HEK293 (cell line): Measurements from ENCODE around the gene SCN3A.

Experiments
- CTCF ChIA-PET: fragments of 350-600 bp; formaldehyde crosslinking; extraction: SDS; loops from one replicate; lab custom pipeline; 2021; ENCODE audit warnings: antibody characterized with exemption; lab: Yijun Ruan, JAX
- POLR2A ChIA-PET: fragments of 300-600 bp; formaldehyde crosslinking; extraction: SDS; loops from one replicate; lab custom pipeline; 2020; ENCODE audit warnings: antibody characterized with exemption, inconsistent platforms; lab: Yijun Ruan, JAX
- H3K27ac ChIP-seq: fragments of 200-500 bp; sonication (Bioruptor generic); 2 replicates; pipeline ENCODE4 v1.5.1; 2014; ENCODE audit warnings: low read depth, low read length, control low read depth, inconsistent platforms; ENCODE audit errors: extremely low read depth
- H3K36me3 ChIP-seq, 2 experiments: fragments of 200-500 bp in 1 of 2; sonication (Bioruptor generic) in 1 of 2; 1 replicate in 1 of 2; 2 replicates in 1 of 2; pipeline ENCODE4 v1.5.1; 2014 to 2017; ENCODE audit warnings: inconsistent platforms in 2 of 2, low read length in 2 of 2; ENCODE audit not compliant: control insufficient read depth in 2 of 2, insufficient read depth in 1 of 2
- H3K4me1 ChIP-seq: fragments of 200-500 bp; sonication (Bioruptor generic); 2 replicates; pipeline ENCODE4 v1.5.1; 2014; ENCODE audit warnings: mild to moderate bottlenecking, low read length, inconsistent platforms; ENCODE audit not compliant: control insufficient read depth, insufficient read depth
- H3K4me3 ChIP-seq: 2 replicates; pipeline ENCODE4 v1.5.1; 2011; ENCODE audit warnings: low read depth, mild to moderate bottlenecking, control low read depth, low read length, moderate library complexity
- H3K9me3 ChIP-seq: fragments of 200-500 bp; sonication (Bioruptor generic); 2 replicates; pipeline ENCODE4 v1.5.1; 2014; ENCODE audit warnings: low read depth, low read length, inconsistent platforms; ENCODE audit not compliant: control insufficient read depth, insufficient read depth
- AEBP2 ChIP-seq: fragments of 450-650 bp; formaldehyde crosslinking; IDR thresholded peaks from 2 replicates; pipeline ENCODE4 v1.5.1; 2016; ENCODE audit warnings: missing biosample characterization, missing genetic modification characterization, borderline replicate concordance
- BCL11A ChIP-seq: fragments of 450-650 bp; formaldehyde crosslinking; IDR thresholded peaks from 2 replicates; pipeline ENCODE4 v1.5.1; 2016; ENCODE audit warnings: low read depth, missing biosample characterization, missing genetic modification characterization
- GLI2 ChIP-seq: fragments of 450-650 bp; formaldehyde crosslinking; IDR thresholded peaks from 2 replicates; pipeline ENCODE4; 2017; ENCODE audit warnings: missing biosample characterization, missing genetic modification characterization, low read depth, borderline replicate concordance
- HOXD13 ChIP-seq: sonication (generic); formaldehyde crosslinking; IDR thresholded peaks from 2 replicates; pipeline ENCODE4 v1.8.0; 2022; ENCODE audit warnings: missing genetic modification reagents, borderline replicate concordance
- PRDM1 ChIP-seq: fragments of 450-650 bp; formaldehyde crosslinking; IDR thresholded peaks from 2 replicates; pipeline ENCODE4; 2016; ENCODE audit warnings: missing biosample characterization, missing genetic modification characterization
- RBAK ChIP-seq: fragments of 450-650 bp; formaldehyde crosslinking; IDR thresholded peaks from 2 replicates; pipeline ENCODE4 v1.5.1; 2016; ENCODE audit warnings: missing biosample characterization, missing genetic modification characterization
- SCRT2 ChIP-seq: fragments of 450-650 bp; formaldehyde crosslinking; IDR thresholded peaks from 2 replicates; pipeline ENCODE4 v1.5.1; 2016; ENCODE audit warnings: missing biosample characterization, missing genetic modification characterization
- SP3 ChIP-seq: fragments of 450-650 bp; formaldehyde crosslinking; IDR thresholded peaks from 2 replicates; pipeline ENCODE4 v1.5.1; 2016; ENCODE audit warnings: missing biosample characterization, missing genetic modification characterization
- ZBTB11 ChIP-seq: fragments of 450-650 bp; formaldehyde crosslinking; conservative IDR thresholded peaks from 2 replicates; pipeline ENCODE4 v1.5.1; 2016; ENCODE audit warnings: low read depth, missing biosample characterization, missing genetic modification characterization
- ZNF133 ChIP-seq: fragments of 450-650 bp; formaldehyde crosslinking; IDR thresholded peaks from 2 replicates; pipeline ENCODE4 v1.5.1; 2016; ENCODE audit warnings: missing biosample characterization, missing genetic modification characterization
- ZNF221 ChIP-seq: fragments of 450-650 bp; formaldehyde crosslinking; IDR thresholded peaks from 2 replicates; pipeline ENCODE4 v1.5.1; 2017; ENCODE audit warnings: missing biosample characterization, missing genetic modification characterization, borderline replicate concordance
- ZNF311 ChIP-seq: fragments of 450-650 bp; formaldehyde crosslinking; IDR thresholded peaks from 2 replicates; pipeline ENCODE4 v1.5.1; 2017; ENCODE audit warnings: missing biosample characterization, missing genetic modification characterization, borderline replicate concordance
- ZNF37A ChIP-seq: fragments of 450-650 bp; IDR thresholded peaks from 2 replicates; pipeline ENCODE4 v1.5.1; 2018; ENCODE audit warnings: missing biosample characterization, missing genetic modification characterization
- ZNF544 ChIP-seq: fragments of 450-650 bp; formaldehyde crosslinking; IDR thresholded peaks from 2 replicates; pipeline ENCODE4 v1.5.0; 2017; ENCODE audit warnings: missing biosample characterization, missing genetic modification characterization
- ZNF626 ChIP-seq: fragments of 450-650 bp; sonication (Bioruptor Pico); formaldehyde crosslinking; IDR thresholded peaks from 2 replicates; pipeline ENCODE4 v1.5.1; 2018; ENCODE audit warnings: missing biosample characterization, missing genetic modification characterization, inconsistent platforms
- ZNF670 ChIP-seq: fragments of 450-650 bp; formaldehyde crosslinking; IDR thresholded peaks from 2 replicates; pipeline ENCODE4 v1.5.1; 2016; ENCODE audit warnings: missing biosample characterization, missing genetic modification characterization, low read depth
- ZSCAN30 ChIP-seq: fragments of 450-650 bp; IDR thresholded peaks from 2 replicates; pipeline ENCODE4 v1.5.1; 2018; ENCODE audit warnings: missing biosample characterization, mild to moderate bottlenecking, missing genetic modification characterization, moderate library complexity
- TF ChIP-seq, protein P1 (sequence below): sonication (generic); formaldehyde crosslinking; IDR thresholded peaks from 2 replicates; pipeline ENCODE4 v1.8.1; 2022; ENCODE audit warnings: mild to moderate bottlenecking, moderate library complexity, missing genetic modification reagents
- TF ChIP-seq, protein P2 (sequence below): fragments of 450-650 bp; formaldehyde crosslinking; IDR thresholded peaks from 2 replicates; pipeline ENCODE4 v1.5.1; 2016; ENCODE audit warnings: missing biosample characterization, missing genetic modification characterization
- TF ChIP-seq, protein P3 (sequence below): fragments of 450-650 bp; formaldehyde crosslinking; IDR thresholded peaks from 2 replicates; pipeline ENCODE4 v1.5.1; 2017; ENCODE audit warnings: missing biosample characterization, missing genetic modification characterization

SCN3A gene

DNA sequence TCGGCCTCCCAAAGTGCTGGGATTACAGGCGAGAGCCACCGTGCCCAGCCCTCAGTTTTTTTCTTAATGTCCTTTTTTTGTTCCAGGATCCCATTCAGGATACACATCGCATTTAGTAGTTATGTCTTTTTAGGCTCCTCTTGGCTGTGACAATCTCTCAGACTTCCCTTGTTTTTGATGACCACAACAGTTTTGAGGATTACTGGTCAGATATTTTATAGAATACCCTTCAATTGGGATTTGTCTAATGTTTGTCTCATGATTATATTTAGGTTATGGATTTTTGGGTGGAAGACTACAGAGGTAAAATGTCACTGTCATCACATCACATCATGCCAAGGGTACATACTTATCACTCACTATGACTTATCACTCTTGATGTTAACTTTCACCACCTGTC is 46.7 kb downstream of the SCN3A start (continued):
- TF ChIP-seq GLI2 (tag by site-specific recombination) = no peak
- TF ChIP-seq, protein P1, sequence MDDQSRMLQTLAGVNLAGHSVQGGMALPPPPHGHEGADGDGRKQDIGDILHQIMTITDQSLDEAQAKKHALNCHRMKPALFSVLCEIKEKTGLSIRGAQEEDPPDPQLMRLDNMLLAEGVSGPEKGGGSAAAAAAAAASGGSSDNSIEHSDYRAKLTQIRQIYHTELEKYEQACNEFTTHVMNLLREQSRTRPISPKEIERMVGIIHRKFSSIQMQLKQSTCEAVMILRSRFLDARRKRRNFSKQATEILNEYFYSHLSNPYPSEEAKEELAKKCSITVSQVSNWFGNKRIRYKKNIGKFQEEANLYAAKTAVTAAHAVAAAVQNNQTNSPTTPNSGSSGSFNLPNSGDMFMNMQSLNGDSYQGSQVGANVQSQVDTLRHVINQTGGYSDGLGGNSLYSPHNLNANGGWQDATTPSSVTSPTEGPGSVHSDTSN (CRISPR knock-in tag) = no peak

GRCh38 chr2:165155152-165155551 is 48.7 kb downstream of the SCN3A start:
- ChIA-PET POLR2A (no interaction called here), CTCF (no interaction called here)
- Histone ChIP-seq H3K4me1 (no peaks in the 10 kb centered on the region), H3K9me3 (no peaks in the 10 kb centered on the region), H3K4me3 (no peak overlapping the region), H3K36me3 (no peaks in the 10 kb centered on the region)
- no peak for TF ChIP-seq BCL11A (tag by site-specific recombination)
- peak; percentile 87 for TF ChIP-seq ZNF133 (tag by site-specific recombination)
- TF ChIP-seq PRDM1 (tag by site-specific recombination) = peak; percentile 99
- no peak for TF ChIP-seq ZNF670 (tag by site-specific recombination)
- TF ChIP-seq, all 188 proteins: peak for 2
- no peak overlapping the region for H3K27ac ChIP-seq

DNA sequence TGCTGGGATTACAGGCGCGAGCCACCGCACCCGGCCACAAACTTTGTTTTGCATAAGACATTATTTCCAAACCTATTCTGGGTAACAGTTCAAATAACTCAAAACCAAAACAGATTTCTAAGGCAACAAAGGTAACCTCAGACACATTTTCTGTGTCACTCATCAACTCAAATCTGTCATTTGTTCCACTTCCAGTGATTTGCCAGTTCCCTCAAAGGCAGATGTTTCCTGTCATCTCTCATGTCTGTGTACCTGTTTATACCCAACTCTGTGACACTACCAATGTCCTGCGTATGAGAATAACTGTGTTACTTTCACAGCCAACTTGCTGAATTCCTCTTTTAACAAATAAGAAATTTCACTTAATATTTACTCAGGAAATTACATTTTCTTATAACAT is 54.4 kb downstream of the SCN3A start:
- no peak overlapping the region for H3K4me3 ChIP-seq
- TF ChIP-seq, protein P2, sequence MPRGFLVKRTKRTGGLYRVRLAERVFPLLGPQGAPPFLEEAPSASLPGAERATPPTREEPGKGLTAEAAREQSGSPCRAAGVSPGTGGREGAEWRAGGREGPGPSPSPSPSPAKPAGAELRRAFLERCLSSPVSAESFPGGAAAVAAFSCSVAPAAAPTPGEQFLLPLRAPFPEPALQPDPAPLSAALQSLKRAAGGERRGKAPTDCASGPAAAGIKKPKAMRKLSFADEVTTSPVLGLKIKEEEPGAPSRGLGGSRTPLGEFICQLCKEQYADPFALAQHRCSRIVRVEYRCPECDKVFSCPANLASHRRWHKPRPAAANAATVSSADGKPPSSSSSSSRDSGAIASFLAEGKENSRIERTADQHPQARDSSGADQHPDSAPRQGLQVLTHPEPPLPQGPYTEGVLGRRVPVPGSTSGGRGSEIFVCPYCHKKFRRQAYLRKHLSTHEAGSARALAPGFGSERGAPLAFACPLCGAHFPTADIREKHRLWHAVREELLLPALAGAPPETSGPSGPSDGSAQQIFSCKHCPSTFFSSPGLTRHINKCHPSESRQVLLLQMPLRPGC (tag by site-specific recombination) = no peak
- no peak for TF ChIP-seq AEBP2 (tag by site-specific recombination)
- TF ChIP-seq, all 188 proteins: peak for 0
- CTCF ChIA-PET = no interaction called here
- Histone ChIP-seq H3K9me3 (no peaks in the 10 kb centered on the region), H3K4me1 (no peaks in the 10 kb centered on the region), H3K36me3 (no peaks in the 10 kb centered on the region), H3K27ac (no peak overlapping the region)
- POLR2A ChIA-PET = no interaction called here

- ChIA-PET POLR2A (no interaction called here), CTCF (interaction anchor here (0.5 to 1.5 kb wide), 6 partner anchors 56 to 608 kb away, joined by 3 read pairs; no protein-coding TSS in a partner anchor)
- no peaks in the 10 kb centered on the region for H3K9me3 ChIP-seq
- no peaks in the 10 kb centered on the region for H3K4me1 ChIP-seq
- H3K4me3 ChIP-seq = no peak overlapping the region
- H3K27ac ChIP-seq = no peak overlapping the region
- H3K36me3 ChIP-seq = no peaks in the 10 kb centered on the region
- TF ChIP-seq ZNF311 (tag by site-specific recombination) = no peak
- no peak for TF ChIP-seq ZNF544 (tag by site-specific recombination)
- TF ChIP-seq HOXD13 = no peak
- TF ChIP-seq, protein P3, sequence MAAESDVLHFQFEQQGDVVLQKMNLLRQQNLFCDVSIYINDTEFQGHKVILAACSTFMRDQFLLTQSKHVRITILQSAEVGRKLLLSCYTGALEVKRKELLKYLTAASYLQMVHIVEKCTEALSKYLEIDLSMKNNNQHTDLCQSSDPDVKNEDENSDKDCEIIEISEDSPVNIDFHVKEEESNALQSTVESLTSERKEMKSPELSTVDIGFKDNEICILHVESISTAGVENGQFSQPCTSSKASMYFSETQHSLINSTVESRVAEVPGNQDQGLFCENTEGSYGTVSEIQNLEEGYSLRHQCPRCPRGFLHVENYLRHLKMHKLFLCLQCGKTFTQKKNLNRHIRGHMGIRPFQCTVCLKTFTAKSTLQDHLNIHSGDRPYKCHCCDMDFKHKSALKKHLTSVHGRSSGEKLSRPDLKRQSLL = no peak
- TF ChIP-seq ZNF221 (tag by site-specific recombination) = no peak
- no peak for TF ChIP-seq ZSCAN30 (tag by site-specific recombination)
- no peak for TF ChIP-seq RBAK (tag by site-specific recombination)
- no peak for TF ChIP-seq SCRT2
- TF ChIP-seq SP3 (tag by site-specific recombination) = no peak
- TF ChIP-seq ZNF626 (tag by site-specific recombination) = no peak
- TF ChIP-seq ZBTB11 (tag by site-specific recombination) = no peak
- TF ChIP-seq ZNF37A = no peak
Measured at GRCh38 chr2:165147186-165148045, 56.4 kb downstream of the SCN3A start.
